GM06990 (cell line): Measurements from ENCODE around the gene SPATA16.

Experiments used
- DNase-seq: peaks from one replicate; pipeline ENCODE4 v3.0.0-alpha.2; 2011; ENCODE audit not compliant: insufficient read length; ENCODE audit errors: extremely low read depth
- H3K27me3 ChIP-seq: replicated peaks from 2 replicates; pipeline ENCODE4 v1.6.0; 2011; ENCODE audit warnings: low read length; ENCODE audit not compliant: control insufficient read depth, insufficient read depth
- H3K36me3 ChIP-seq: 2 replicates; pipeline ENCODE4 v1.5.1; 2011; ENCODE audit warnings: low read length; ENCODE audit not compliant: control insufficient read depth, insufficient read depth
- H3K4me3 ChIP-seq: replicated peaks from 2 replicates; pipeline ENCODE4 v1.5.1; 2011; ENCODE audit warnings: low read depth, mild to moderate bottlenecking, control low read depth, low read length
- CTCF ChIP-seq: IDR thresholded peaks from 2 replicates; pipeline ENCODE4 v1.5.1; 2011; ENCODE audit warnings: low read length, control low read depth, mild to moderate bottlenecking, inconsistent platforms; ENCODE audit not compliant: insufficient read depth, poor library complexity, severe bottlenecking

The SPATA16 gene

GRCh38 chr3:173098959-173099358 lies 42.1 kb downstream of the SPATA16 start:
- no peaks in the 10 kb centered on the region for H3K27me3 ChIP-seq
- DNase-seq, result no peak
- no peaks in the 10 kb centered on the region for H3K36me3 ChIP-seq
- TF ChIP-seq CTCF, result no peak
- H3K4me3 ChIP-seq, result no peak overlapping the region

DNA sequence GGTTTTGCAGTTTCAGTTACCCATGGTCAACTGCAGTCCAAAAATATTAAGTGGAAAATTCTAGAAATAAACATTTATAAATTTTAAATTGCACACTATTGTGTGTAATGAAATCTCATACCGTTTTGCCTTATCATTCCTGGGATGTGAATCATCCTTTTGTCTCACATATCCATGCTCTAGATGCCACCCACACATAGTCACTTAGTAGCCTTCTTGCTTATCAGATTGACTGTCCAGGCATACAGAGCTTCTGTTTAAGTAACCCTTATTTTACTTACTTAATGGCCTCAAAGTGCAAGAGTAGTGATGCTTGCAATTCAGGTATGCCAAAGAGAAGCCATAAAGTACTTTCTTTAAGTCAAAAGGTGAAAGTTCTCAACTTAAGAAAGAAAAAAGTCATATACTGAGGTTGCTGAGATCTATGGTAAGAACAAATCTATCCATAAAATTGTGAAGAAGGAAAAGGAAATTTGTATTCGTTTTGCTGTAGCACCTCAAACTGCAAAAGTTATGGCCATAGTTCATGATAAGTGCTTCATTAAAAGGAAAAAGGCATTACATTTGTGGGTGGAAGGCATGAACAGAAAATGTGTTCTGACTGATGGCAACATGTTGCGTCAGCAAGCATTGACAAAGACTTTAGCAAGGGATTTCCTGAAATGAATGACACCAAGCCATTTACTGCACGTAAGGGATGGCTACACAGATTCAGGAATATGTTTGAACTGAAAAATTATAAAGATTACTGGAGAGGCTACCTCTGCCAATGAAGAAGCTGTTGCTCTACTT lies 43.8 kb downstream of the SPATA16 start:
- no peak for DNase-seq
- Histone ChIP-seq H3K27me3 (no peaks in the 10 kb centered on the region), H3K4me3 (no peak overlapping the region), H3K36me3 (no peaks in the 10 kb centered on the region)
- TF ChIP-seq CTCF, result no peak

GRCh38 chr3:173096140-173096539 lies 44.9 kb downstream of the SPATA16 start:
- no peak for TF ChIP-seq CTCF
- H3K36me3 ChIP-seq, result no peaks in the 10 kb centered on the region
- H3K27me3 ChIP-seq, result no peaks in the 10 kb centered on the region
- no peak for DNase-seq
- H3K4me3 ChIP-seq, result no peak overlapping the region

GRCh38 chr3:173092038-173092437 lies 49.0 kb downstream of the SPATA16 start:
- H3K4me3 ChIP-seq, result no peak overlapping the region
- TF ChIP-seq CTCF, result no peak
- DNase-seq, result no peak
- no peaks in the 10 kb centered on the region for H3K36me3 ChIP-seq
- H3K27me3 ChIP-seq, result no peaks in the 10 kb centered on the region

GRCh38 chr3:173090492-173090891 lies 50.5 kb downstream of the SPATA16 start:
- TF ChIP-seq CTCF, result no peak
- no peak overlapping the region for H3K4me3 ChIP-seq
- DNase-seq, result no peak

More at GRCh38 chr3:173090492-173090891, 50.5 kb downstream of the SPATA16 start:
- no peaks in the 10 kb centered on the region for H3K36me3 ChIP-seq
- no peaks in the 10 kb centered on the region for H3K27me3 ChIP-seq
